ENCODE data around the gene FAM124A. TPM values are rescaled to one million over a fixed set of nuclear protein-coding genes. Genes with fewer than 3 reads are reported as not detected.

The FAM124A gene
- total and polyA plus RNA-seq, 2 experiments from 2014 or later = 37.7 to 109 TPM

DNA sequence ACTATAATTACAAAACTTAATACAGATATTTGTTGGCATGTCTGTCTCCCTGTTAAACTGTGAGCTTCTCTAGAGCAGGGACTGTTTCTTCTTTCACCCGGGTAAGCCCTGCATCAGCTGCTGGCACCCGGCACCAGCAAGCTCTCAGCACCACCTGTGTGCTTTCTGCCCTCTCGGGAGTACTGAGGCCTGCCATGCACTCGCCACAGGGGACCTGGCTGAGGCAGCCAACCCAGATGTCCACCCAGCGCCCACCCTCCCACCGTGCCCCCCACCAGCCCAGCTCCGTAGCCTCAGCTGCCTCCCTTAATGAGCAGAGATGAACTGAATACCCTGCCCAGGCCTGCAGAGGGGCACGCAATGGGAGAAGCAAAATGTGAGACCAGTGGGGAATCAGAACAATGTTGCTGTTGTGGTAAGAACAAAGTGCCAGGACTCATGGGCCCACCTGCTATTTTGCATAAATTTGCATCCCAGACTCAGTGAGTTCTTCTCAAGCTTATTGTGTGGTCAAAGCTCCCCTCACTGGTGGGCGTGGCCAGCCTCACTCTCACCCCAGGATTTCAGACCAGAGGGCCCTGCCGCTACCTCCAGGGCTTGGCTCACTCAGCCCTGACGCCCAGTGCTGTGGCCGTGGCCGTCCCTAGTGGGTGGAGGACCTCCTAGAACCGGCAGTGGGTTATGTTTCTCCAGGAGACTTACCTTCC, 102.7 kb downstream of the FAM124A start (continued):
- TF ChIP-seq, protein P1, sequence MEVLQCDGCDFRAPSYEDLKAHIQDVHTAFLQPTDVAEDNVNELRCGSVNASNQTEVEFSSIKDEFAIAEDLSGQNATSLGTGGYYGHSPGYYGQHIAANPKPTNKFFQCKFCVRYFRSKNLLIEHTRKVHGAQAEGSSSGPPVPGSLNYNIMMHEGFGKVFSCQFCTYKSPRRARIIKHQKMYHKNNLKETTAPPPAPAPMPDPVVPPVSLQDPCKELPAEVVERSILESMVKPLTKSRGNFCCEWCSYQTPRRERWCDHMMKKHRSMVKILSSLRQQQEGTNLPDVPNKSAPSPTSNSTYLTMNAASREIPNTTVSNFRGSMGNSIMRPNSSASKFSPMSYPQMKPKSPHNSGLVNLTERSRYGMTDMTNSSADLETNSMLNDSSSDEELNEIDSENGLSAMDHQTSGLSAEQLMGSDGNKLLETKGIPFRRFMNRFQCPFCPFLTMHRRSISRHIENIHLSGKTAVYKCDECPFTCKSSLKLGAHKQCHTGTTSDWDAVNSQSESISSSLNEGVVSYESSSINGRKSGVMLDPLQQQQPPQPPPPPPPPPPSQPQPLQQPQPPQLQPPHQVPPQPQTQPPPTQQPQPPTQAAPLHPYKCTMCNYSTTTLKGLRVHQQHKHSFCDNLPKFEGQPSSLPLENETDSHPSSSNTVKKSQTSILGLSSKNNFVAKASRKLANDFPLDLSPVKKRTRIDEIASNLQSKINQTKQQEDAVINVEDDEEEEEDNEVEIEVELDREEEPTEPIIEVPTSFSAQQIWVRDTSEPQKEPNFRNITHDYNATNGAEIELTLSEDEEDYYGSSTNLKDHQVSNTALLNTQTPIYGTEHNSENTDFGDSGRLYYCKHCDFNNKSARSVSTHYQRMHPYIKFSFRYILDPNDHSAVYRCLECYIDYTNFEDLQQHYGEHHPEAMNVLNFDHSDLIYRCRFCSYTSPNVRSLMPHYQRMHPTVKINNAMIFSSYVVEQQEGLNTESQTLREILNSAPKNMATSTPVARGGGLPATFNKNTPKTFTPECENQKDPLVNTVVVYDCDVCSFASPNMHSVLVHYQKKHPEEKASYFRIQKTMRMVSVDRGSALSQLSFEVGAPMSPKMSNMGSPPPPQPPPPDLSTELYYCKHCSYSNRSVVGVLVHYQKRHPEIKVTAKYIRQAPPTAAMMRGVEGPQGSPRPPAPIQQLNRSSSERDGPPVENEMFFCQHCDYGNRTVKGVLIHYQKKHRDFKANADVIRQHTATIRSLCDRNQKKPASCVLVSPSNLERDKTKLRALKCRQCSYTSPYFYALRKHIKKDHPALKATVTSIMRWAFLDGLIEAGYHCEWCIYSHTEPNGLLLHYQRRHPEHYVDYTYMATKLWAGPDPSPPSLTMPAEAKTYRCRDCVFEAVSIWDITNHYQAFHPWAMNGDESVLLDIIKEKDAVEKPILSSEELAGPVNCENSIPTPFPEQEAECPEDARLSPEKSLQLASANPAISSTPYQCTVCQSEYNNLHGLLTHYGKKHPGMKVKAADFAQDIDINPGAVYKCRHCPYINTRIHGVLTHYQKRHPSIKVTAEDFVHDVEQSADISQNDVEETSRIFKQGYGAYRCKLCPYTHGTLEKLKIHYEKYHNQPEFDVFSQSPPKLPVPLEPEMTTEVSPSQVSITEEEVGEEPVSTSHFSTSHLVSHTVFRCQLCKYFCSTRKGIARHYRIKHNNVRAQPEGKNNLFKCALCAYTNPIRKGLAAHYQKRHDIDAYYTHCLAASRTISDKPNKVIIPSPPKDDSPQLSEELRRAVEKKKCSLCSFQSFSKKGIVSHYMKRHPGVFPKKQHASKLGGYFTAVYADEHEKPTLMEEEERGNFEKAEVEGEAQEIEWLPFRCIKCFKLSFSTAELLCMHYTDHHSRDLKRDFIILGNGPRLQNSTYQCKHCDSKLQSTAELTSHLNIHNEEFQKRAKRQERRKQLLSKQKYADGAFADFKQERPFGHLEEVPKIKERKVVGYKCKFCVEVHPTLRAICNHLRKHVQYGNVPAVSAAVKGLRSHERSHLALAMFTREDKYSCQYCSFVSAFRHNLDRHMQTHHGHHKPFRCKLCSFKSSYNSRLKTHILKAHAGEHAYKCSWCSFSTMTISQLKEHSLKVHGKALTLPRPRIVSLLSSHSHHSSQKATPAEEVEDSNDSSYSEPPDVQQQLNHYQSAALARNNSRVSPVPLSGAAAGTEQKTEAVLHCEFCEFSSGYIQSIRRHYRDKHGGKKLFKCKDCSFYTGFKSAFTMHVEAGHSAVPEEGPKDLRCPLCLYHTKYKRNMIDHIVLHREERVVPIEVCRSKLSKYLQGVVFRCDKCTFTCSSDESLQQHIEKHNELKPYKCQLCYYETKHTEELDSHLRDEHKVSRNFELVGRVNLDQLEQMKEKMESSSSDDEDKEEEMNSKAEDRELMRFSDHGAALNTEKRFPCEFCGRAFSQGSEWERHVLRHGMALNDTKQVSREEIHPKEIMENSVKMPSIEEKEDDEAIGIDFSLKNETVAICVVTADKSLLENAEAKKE (CRISPR knock-in tag; IDR thresholded peaks at IDR 0.05) = no peak
- TF ChIP-seq, protein P2, sequence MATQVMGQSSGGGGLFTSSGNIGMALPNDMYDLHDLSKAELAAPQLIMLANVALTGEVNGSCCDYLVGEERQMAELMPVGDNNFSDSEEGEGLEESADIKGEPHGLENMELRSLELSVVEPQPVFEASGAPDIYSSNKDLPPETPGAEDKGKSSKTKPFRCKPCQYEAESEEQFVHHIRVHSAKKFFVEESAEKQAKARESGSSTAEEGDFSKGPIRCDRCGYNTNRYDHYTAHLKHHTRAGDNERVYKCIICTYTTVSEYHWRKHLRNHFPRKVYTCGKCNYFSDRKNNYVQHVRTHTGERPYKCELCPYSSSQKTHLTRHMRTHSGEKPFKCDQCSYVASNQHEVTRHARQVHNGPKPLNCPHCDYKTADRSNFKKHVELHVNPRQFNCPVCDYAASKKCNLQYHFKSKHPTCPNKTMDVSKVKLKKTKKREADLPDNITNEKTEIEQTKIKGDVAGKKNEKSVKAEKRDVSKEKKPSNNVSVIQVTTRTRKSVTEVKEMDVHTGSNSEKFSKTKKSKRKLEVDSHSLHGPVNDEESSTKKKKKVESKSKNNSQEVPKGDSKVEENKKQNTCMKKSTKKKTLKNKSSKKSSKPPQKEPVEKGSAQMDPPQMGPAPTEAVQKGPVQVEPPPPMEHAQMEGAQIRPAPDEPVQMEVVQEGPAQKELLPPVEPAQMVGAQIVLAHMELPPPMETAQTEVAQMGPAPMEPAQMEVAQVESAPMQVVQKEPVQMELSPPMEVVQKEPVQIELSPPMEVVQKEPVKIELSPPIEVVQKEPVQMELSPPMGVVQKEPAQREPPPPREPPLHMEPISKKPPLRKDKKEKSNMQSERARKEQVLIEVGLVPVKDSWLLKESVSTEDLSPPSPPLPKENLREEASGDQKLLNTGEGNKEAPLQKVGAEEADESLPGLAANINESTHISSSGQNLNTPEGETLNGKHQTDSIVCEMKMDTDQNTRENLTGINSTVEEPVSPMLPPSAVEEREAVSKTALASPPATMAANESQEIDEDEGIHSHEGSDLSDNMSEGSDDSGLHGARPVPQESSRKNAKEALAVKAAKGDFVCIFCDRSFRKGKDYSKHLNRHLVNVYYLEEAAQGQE (IDR thresholded peaks at IDR 0.05; ENCODE audit: unreplicated experiment) = no peak
- no peak for TF ChIP-seq EZH2 (IDR thresholded peaks at IDR 0.05; ENCODE audit: low read depth, unreplicated experiment)
- TF ChIP-seq, protein P3, sequence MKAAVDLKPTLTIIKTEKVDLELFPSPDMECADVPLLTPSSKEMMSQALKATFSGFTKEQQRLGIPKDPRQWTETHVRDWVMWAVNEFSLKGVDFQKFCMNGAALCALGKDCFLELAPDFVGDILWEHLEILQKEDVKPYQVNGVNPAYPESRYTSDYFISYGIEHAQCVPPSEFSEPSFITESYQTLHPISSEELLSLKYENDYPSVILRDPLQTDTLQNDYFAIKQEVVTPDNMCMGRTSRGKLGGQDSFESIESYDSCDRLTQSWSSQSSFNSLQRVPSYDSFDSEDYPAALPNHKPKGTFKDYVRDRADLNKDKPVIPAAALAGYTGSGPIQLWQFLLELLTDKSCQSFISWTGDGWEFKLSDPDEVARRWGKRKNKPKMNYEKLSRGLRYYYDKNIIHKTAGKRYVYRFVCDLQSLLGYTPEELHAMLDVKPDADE (IDR thresholded peaks at IDR 0.05) = no peak
